Right atrium auricular region (tissue), 2 donors: ENCODE measurements around the gene ATG7. TPM values are rescaled to one million over a fixed set of nuclear protein-coding genes. Genes with fewer than 3 reads are reported as not detected.

Experiments
- DNase-seq: peaks from one replicate; pipeline ENCODE4 v3.0.0-alpha.2; 2019; ENCODE audit warnings: low spot score
- H3K27ac ChIP-seq, 2 donors: fragments of 200-600 bp; sonication (generic); 1 replicate in 1 of 2; 2 replicates in 1 of 2; pipeline ENCODE4 v1.5.1; 2016 to 2019
- H3K27me3 ChIP-seq, 2 donors: fragments of 200-600 bp; sonication (generic); one replicate each; pipeline versions ENCODE4 v1.5.1 to v1.6.0; 2017 to 2019
- H3K36me3 ChIP-seq: fragments of 200-600 bp; sonication (generic); one replicate; pipeline ENCODE4 v1.5.1; 2016
- H3K4me1 ChIP-seq, 2 donors: fragments of 200-600 bp; sonication (generic); one replicate each; pipeline versions ENCODE4 v1.5.1 to v1.6.0; 2017 to 2019
- H3K4me3 ChIP-seq, 2 donors: fragments of 200-600 bp; sonication (generic); 1 replicate in 1 of 2; 2 replicates in 1 of 2; pipeline ENCODE4 v1.5.1; 2017 to 2019; ENCODE audit warnings: mild to moderate bottlenecking in 1 of 2, moderate library complexity in 1 of 2
- H3K9me3 ChIP-seq, 2 donors: fragments of 200-600 bp; sonication (generic); one replicate each; pipeline ENCODE4 v1.5.1; 2019
- CTCF ChIP-seq, 2 donors: fragments of 200-600 bp; sonication (generic); IDR thresholded peaks; one replicate each; pipeline ENCODE4 v1.5.1; 2019; ENCODE audit warnings: antibody characterized with exemption in 2 of 2
- total RNA-seq, 2 donors: library from RNA; depleted of rRNA; stranded (reverse); fragments of >200 nt; gene quantifications; one replicate each; pipeline ENCODE4 v1.1.0, GENCODE V29; 2016

Gene ATG7
- total RNA-seq, 2 donors from 2014 or later: 15.2 to 23.8 TPM

GRCh38 chr3:11423868-11424267, 151.7 kb downstream of the ATG7 start:
- TF ChIP-seq CTCF (IDR thresholded peaks at IDR 0.05): no peak
- no peaks in the 10 kb centered on the region for H3K9me3 ChIP-seq
- no peak for DNase-seq
- H3K4me1 ChIP-seq: no peaks in the 10 kb centered on the region
- no peaks in the 10 kb centered on the region for H3K27me3 ChIP-seq
- H3K4me3 ChIP-seq: no peak overlapping the region
- H3K36me3 ChIP-seq: no peaks in the 10 kb centered on the region
- H3K27ac ChIP-seq: no peak overlapping the region

- Histone ChIP-seq H3K27ac (no peak overlapping the region), H3K9me3 (no peaks in the 10 kb centered on the region), H3K4me1 (no peaks in the 10 kb centered on the region), H3K4me3 (no peak overlapping the region), H3K27me3 (no peaks in the 10 kb centered on the region), H3K36me3 (no peaks in the 10 kb centered on the region)
- DNase-seq: no peak
- TF ChIP-seq CTCF (IDR thresholded peaks at IDR 0.05): no peak
Observed at GRCh38 chr3:11424277-11424676, 152.1 kb downstream of the ATG7 start.

GRCh38 chr3:11430207-11430606, 158.0 kb downstream of the ATG7 start:
- no peak for DNase-seq
- Histone ChIP-seq H3K27me3 (no peaks in the 10 kb centered on the region), H3K36me3 (no peaks in the 10 kb centered on the region), H3K4me1 (peaks cover 0 to 20% of the 10 kb centered on the region in 2 donors), H3K4me3 (no peak overlapping the region), H3K27ac (no peak overlapping the region), H3K9me3 (no peaks in the 10 kb centered on the region)
- no peak for TF ChIP-seq CTCF (IDR thresholded peaks at IDR 0.05)

GRCh38 chr3:11430624-11431023, 158.4 kb downstream of the ATG7 start:
- no peaks in the 10 kb centered on the region for H3K36me3 ChIP-seq
- no peak for TF ChIP-seq CTCF (IDR thresholded peaks at IDR 0.05)
- H3K4me1 ChIP-seq: peaks cover 0 to 20% of the 10 kb centered on the region in 2 donors
- DNase-seq: no peak
- no peak overlapping the region for H3K4me3 ChIP-seq
- no peaks in the 10 kb centered on the region for H3K27me3 ChIP-seq
- H3K9me3 ChIP-seq: no peaks in the 10 kb centered on the region
- H3K27ac ChIP-seq: no peak overlapping the region

GRCh38 chr3:11431319-11431718, 159.1 kb downstream of the ATG7 start:
- Histone ChIP-seq H3K27me3 (no peaks in the 10 kb centered on the region), H3K4me1 (peaks cover 0 to 20% of the 10 kb centered on the region in 2 donors), H3K4me3 (no peak overlapping the region), H3K9me3 (no peaks in the 10 kb centered on the region), H3K36me3 (no peaks in the 10 kb centered on the region), H3K27ac (no peak overlapping the region)
- no peak for DNase-seq
- TF ChIP-seq CTCF (IDR thresholded peaks at IDR 0.05): no peak

GRCh38 chr3:11434017-11434526, 161.9 kb downstream of the ATG7 start:
- H3K36me3 ChIP-seq: no peaks in the 10 kb centered on the region
- H3K27ac ChIP-seq: peak overlapping the region; percentile 66 to 83
- peak; percentile 80 for DNase-seq
- peaks cover 0 to 25% of the 10 kb centered on the region in 2 donors for H3K4me1 ChIP-seq
- no peak overlapping the region for H3K4me3 ChIP-seq
- no peaks in the 10 kb centered on the region for H3K27me3 ChIP-seq
- no peaks in the 10 kb centered on the region for H3K9me3 ChIP-seq
- TF ChIP-seq CTCF (IDR thresholded peaks at IDR 0.05): no peak
